UCSD-AML1 (cell line): ENCODE results near the gene IGFBP2.

Experiments used
- DNase-seq: peaks from one replicate; lab custom pipeline; 2025; ENCODE audit not compliant: unreplicated experiment; lab: John Stamatoyannopoulos, UW

Gene IGFBP2

DNA sequence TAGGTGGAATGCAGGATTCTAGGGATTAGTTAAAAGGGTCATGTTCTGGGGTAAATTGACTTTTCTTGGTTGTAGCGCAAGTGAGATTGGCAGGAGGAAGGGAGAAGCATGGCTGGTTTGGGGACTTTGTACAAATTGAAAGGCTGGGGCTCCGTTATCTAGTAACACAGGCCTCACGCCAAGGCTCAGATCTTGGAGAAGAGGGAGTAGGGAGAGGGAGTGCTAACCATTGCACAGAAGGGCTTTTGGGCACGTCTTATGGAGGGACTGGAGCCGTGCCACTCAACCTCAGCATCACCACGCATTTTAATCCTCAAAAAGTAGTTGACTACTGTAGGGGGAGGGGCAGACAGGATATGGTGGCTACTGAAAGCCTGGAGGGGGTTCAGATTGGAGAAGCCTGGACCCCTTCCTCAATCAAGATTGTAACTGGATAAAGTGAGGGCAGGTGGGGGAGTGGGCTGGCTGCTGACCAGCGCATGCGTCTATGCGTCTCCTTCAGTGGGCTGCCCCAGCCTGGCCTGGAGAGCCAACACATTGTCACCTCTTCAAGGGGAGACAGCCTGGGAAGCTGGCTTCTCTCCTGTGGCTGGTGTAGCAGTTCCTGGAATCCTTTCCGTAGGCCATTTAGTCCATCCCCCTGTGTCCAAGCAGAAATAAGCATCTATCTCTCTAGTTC is 47.9 kb downstream of the IGFBP2 start:
- no peak for DNase-seq

DNA sequence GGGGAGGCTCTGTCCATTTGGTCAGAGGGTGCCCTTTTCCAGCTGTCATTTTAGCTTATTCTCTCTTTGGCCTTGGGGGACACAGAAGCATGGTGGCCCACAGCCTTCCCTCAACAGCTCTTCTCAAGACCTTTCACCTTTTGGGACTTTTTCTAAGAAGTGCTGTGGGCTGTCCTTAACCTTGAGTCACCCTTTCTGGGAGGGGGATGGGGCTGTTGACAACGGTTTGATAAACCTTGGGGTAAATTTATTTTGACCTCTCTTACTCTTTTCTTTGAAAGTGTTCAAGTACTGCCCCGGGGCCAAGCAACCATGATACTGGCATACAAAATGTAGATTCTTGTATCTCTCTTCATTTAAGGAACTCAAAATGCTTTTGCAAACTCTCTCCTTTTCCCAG is 48.5 kb downstream of the IGFBP2 start:
- no peak for DNase-seq

DNA sequence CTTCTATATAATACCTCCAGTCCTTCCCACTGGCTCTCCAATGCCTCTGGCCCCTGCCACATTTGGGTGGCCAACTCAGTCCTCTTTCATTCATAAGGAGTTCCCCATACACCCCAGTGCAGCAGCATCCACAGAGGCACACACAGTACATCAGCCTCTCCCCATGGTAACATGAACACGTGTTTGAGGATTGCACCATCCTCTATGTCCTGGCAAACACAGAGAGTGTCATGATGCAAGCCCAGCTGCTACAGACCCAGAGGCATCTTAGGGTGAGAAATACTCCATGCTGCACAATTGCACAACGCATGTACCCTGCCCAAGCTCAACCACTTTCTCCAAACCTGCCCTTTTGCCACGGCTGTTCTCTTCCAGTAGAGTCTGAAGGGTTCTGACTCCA is 50.6 kb downstream of the IGFBP2 start:
- no peak for DNase-seq

DNA sequence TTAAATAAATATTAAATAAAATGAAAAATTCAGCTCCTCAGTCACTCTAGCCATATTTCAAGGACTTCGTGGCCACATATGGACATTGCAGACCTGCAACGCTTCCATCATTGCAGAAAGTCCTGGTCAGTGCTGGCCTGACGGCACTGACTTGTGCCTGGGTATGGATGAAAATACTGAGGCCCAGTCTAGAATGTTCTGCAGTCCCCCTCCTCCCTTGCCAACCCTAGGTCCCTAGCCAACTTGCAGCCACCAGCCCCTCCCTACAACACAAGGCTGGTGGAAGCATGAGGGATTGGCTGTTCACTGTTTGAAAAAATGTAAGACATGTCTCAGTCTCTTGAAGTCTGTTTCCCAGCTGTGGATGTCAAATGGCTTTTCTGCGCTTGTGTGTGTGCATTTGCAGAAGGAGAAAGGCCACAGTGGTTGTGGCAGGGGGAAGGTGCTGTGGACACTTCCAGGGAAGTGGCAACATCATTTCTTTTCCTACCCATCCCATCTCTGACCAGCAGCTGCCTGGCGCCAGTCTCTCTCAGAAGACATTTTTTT is 52.2 kb downstream of the IGFBP2 start:
- DNase-seq, result no peak

DNA sequence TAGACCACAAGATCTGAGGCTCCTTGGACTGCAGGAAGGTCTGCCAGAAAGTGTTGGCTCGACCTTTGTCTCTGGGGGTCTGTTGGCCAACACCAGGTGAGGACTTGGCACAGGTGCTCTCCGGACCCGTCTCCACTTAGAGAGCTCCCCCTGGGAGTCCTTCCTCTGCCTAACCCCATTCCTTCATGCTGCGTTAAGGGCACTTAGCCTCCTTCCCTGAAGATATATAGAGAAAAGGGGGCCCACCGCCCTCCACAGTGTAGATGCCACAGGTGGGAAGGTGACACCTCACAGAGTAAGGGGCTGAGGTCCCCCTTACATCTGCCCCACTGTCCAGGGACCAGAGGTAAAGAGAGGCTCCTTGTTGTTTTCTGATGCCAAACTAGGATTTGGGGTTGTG is 53.9 kb downstream of the IGFBP2 start:
- DNase-seq, result no peak

DNA sequence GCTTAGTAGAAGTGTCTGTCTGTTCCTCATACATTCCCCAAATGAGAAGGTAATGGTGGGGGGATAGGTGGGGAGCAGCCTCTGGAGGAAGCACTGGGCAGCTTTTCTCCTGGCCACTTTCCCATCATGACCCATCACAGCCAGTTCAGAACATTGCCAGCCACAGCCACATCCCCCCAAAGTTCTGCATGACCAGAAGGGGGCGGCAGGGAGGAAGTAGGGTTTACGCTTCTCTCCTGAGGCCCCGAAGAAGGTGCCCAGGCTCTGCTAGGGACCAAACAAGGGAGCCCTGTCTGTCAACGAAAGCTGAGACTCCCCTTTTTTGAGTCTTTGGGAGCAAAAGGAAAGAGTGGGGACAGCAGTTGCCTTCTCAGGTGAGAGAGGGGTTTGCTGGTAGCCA is 54.4 kb downstream of the IGFBP2 start:
- DNase-seq, result peak; percentile 42

DNA sequence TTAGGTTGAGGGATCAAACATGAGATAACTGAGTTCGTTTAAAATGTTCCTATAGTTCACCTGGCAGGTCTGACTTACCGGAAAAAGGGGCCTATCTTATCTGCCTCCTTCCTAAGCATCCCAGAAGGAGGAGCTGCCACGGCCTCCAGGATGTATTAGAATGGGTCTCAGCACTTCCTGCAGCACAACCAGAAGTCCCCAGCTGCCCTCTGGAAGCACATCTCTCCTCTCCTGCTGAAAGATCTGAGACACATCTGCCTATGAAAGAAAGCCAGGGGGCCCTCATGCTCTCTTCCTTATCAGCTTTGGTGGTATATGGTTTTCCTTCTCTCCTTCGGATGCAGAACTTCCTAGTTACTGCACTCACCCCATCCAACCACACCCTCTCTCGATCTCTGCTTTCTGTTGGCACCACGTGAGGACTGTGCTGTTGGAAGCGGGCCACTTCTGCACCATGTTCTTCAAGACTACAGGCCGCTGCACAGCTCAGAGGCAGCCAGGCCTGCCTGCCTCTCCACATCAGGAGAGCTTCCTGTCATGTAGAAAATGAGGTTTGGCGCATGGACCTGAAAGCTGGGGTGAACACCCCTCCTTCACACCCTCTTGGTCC is 55.6 kb downstream of the IGFBP2 start:
- DNase-seq, result no peak

DNA sequence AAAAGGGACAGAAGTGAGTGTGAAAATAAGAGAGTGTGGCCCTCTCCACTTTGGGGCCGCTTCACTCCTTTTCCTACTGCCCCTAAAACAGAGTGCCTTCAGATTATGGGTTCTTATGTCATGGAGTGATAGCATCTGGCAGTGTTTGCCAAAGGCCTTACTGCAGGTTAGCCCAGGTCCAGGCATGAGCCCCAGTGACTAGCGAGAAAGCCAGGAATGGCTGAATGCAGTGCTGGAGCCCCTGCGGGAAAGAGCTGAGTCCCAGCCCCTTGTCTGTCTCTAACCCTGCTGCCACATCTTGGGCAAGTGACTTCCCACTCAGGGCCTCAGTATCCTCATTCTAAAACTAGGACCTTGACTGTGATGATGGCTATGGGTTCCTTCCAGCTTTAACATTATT is 56.2 kb downstream of the IGFBP2 start:
- no peak for DNase-seq

DNA sequence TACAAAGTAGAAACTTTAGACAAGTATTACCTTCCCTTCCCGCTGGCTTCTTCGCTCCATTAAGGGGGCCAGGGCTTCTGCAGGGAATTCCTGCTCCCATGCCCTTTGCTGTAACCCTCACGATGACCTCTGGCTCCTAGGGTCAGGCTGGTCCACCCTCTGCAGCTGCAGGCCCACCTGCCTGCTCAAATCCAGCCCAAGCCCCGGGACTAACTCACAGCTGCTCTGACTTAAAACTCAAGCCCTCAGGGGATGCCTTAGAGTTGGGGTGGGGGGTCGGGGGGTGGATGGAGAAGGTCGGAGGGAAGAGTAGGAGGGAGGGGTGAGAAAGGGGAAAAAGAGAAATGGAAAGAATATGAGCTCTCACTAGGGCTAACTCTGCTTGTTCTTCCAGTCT is 57.2 kb downstream of the IGFBP2 start:
- DNase-seq, result no peak

DNA sequence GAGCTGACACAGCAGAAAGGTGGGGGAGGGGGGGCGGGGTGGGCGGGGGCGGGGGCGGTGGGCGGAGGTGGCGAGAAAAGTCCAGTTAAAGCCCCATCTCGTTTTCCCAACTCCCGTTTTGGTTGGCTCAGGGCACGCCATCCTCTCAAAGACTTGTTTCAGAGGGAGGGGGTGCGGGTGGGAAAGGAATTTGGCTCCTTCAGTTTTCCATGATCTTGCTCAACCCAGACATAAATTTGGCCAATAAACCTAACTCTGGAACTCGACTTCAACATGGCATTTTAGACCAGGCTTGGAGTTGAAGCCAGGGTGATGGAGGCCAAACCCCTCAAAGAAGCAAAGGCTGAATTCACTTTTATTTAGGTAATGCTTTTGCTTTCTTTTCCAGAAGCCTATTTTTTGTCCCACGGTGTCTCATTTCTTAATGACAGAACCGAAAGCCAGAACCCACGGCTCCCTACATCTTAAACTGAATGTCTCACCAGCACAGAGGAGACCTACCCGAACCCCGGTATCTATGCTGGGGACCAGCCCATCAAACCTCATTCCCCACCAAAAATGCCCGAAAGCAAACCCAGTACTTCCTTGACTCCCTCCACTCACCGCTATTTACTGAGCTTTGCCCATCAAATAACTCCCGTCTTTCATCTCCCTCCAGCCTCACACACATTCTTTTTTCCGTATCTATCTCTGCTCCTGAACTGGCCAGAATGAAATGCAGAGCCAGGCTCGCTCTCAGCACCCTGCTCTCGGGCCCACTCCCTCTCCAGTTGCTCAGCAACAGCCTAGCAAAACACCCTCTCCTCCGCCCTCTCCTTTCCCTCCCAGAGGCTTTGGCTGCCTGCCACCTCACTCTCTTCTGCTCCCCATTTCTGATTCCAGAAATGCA is 57.9 kb downstream of the IGFBP2 start:
- DNase-seq, result no peak

DNA sequence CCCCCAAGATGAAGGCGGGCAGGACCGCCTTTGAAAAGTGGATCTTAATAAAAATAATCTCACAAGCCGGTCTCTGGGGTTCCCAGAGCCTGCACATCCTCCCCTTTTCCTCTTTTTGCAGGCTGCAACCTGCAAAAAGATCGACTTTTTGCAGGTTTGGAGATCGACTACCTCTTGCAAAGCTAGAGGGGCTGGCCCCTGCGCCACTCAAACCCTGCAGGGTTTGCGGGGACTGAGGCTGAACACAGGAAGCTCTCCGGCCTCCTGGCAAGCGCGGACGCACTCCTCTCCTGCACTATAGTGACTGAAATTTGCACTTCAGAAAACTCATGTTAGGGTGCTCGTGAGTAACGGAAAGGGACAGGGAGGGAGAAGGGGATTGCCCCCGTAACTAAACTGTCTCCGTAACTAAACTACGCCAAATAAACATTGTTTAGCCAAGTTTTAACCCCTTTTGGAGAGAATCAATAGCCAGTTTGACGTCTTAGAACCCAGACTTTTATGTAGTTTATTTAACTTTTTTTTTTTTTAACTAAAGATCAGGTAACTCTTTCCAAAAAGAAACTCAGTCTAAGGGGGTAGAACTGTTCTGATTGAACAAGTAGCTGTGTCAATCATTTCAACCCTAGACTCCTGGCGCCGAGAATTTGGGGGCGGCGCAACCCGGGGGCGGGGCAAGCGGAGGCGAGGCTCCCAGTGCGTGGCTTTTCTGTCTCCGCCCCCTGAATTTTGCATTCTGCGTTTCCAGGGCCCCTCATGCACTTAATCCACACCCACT is 59.6 kb downstream of the IGFBP2 start:
- DNase-seq, result no peak

DNA sequence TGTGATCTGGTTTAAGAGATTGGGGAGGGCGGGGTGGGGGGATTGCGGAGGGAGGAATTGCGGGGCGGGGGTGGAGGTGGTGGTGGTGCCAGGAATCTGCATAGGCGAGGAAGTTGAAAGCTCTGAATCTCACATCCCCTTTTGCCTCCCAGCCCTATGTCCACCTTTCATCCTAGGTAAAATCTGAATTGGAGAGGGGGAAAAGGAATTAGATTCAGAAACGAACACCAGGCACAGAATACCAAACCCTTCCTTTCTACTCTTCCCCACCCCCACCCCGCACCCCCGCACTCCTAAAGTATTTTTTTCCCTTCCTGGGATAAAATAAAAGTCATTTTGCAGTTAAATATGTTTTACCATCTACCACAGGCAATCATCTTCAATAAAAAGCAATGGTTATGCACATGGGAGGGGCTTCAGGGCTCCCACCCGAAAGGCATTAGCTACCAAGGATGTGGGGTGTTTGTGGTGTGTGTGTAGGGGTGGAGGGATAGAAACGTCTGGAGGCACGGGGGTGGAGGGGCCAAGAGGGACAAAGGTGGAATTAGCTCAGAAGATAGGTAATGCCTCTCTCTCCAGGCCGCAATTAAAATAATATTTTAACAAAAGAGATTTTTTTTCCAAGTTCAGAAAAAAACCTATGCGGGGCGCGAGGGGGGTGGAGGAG is 60.3 kb downstream of the IGFBP2 start:
- no peak for DNase-seq

DNA sequence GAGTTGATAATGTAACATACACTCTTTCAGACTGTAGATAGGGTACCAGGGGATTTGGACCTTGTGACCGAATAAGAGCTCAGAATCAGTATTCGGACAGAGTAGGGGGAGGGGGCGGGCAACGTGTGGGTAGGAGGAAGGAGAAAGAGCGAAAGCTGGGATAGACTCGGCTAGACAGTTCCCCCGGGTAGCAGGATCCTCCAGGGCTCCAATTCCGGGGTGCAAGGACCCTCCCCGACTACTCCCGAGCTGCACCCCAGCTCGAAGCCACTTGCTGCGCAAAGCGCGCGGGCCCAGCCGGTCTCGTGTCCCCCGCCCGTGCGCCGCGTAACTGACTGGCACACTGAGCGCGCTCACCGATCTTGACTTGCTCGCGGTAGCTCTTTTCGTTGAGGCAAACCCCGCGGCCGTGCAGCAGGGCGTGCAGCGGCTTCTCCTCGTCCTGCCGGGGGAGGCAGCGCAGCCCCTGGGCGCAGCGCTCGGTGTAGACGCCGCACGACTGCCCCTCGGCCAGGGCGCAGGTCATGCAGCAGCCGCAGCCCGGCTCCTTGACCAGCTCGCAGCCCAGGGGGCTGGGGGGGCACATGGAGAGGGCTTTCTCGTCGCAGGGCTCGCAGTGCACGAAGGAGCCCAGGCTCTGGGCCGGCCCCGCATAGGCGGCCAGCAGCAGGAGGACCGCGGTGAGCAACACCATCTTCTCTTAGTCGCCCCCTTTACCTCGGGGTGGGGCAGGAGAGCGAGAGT is 61.0 kb downstream of the IGFBP2 start:
- DNase-seq, result peak; percentile 31

DNA sequence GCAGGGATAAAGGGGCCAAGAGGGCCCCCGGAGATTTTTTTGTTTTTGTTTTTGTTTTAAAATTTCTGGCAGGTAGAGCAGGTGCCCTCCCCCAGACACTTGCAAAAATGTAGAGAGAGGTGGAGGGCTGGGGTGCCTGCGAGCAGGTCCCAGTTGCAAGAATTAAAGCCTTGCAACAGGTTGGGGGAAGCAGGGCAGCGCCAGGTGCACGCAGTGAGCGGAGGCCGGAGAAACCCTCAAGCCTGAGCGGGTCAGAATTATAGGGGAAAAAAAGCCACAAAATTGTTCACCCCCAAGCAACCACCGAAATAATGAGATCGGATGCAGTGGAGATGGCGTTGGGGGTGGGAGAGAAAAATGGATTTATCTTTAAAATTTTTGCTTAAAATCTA is 61.6 kb downstream of the IGFBP2 start:
- DNase-seq, result no peak

DNA sequence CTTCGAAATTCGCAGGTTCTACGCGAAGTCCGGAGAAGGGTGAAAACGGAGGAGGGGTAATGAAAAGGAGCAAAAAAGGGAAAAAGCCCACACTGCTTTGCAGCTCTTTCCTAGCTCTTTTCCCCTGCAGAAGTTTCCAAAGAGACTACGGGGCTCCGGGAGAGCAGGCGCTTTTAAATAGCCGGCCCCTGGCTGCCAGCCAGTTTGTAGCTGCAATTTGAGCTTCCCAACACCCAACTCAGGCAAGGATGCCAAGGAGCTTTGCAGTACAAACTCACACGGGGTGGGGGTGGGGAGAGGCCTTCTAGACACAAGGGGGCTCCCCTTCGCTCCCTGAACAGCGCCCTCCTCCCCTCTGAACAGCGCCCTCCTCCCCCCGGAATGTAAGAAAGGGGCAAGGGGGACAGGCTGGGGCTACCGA is 62.2 kb downstream of the IGFBP2 start, which contains the start of gene IGFBP5:
IGFBP5 (minus strand) TSS at position 149 of the 421 bp plus-strand sequence. CDS start 774 bp downstream, outside the sequence.
- no peak for DNase-seq

DNA sequence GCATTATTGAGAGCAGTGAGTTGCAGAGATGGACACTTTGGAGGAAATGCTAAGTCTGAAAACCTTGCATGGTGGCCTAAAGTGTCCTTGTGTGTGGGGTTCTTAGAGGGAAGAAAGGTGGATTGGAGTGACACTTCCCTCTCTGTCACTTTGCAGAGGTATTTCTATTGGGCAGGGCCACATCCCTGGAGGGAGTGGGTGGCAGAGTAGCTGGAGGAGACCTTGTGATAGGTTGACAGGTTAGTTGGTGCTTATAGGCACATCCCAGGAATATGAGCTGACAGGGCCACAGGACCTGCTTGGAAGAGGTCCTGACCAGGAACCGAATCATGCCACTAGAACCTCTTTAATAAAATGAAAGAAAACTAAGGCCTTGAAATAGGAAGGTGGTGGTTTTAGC is 63.1 kb downstream of the IGFBP2 start:
- no peak for DNase-seq

DNA sequence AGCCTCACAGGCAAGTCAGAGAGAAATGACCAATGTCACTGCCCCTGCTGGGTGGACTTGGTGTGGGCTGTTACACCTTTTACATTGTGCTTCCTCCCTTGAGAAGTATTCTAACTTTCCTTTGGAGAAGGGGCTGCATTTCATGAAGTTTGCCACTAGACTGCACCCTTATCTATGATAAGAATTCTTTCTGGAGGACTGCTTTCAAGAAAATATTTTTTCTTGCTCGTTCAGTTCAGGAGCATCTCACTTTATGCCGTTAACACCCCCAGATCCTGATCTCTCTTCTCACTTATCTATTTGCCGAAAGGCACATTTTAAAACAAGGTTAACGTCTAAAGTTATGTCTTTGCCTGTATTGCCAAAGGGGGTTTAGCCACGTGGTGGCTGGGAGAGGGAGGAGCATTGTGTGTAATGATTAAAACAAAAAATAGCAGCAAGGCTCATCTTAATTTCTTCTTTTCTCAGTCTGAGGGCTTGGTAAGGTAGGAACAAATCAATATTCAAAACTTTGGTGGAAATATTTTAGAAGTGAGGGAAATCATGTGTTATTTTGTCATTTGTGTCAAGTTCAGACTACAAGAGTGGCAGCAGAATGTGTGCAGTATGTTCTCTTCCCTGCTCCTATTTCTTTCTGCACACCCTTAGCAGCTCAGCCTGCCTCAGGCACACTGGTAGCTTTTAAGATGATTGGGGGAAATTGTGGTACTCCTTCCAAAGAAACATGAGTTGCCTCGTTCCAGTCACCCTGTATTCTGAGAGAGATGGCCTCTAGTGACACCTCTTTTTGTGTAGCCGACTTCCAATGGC is 63.7 kb downstream of the IGFBP2 start:
- DNase-seq, result no peak

DNA sequence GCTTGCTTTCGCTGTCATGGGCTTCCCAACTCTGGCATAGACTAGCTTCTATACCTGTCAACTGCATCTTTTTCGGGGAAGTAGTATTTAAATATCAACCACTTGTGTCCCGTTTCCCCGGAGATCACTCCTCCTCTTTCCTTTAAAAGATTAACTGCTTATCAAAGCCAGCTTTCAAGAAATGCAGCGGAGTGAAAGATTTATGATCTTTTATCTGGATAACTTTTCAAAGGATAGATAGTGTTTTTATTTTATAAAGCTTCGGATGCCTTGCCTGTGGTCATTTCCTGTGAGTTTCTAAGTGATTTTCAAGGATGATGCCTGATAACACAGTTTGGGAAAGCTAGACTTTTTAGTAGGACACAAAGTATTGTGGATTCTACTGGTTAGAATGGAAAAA is 65.1 kb downstream of the IGFBP2 start:
- DNase-seq, result no peak

DNA sequence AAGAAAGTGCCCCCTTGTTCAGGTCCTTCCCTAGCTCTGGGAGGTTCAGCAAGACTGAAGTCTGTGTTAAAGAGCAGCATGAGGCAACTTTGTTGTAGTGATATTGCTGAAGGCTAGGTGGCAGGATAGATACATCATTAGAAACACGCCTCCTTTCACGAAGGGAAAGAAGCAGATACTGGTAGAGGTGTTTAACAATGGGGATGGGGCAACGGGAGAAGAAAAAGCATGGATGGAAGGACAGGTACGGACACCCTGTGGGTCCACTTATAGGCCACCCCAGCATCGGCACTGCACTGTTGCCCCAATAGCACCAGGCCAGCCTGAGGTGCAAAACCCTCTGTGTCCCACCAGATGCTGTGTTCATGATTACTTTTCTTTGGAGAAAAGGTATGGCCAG is 65.7 kb downstream of the IGFBP2 start:
- DNase-seq, result no peak
